HG03139 (cell line): Measurements from ENCODE around the gene GGA1.

Experiments
- ATAC-seq: cut with Tn5 transposase; IDR thresholded peaks from one replicate; pipeline ENCODE4 v1.9.1; 2021; ENCODE audit not compliant: unreplicated experiment

Gene GGA1

GRCh38 chr22:37608477-37609239 is at the start of gene GGA1:
Gene GGA1, plus strand, starts transcription at chr22:37608834. Its CDS starts 27 bp downstream, at chr22:37608861.
- ATAC-seq = peak; percentile 78

- no peak for ATAC-seq
Measured at GRCh38 chr22:37559521-37559900, 49.1 kb upstream of the GGA1 start.

- no peak for ATAC-seq
Measured at GRCh38 chr22:37559901-37560607, 48.6 kb upstream of the GGA1 start, which contains the start of gene CDC42EP1. Gene CDC42EP1, plus strand, starts transcription at chr22:37560480. Its CDS starts 5,870 bp downstream, at chr22:37566350.

- no peak for ATAC-seq
Measured at GRCh38 chr22:37560608-37561211, 47.9 kb upstream of the GGA1 start.

GRCh38 chr22:37561212-37562048 is 47.2 kb upstream of the GGA1 start:
- ATAC-seq = no peak

GRCh38 chr22:37562049-37562875 is 46.4 kb upstream of the GGA1 start:
- ATAC-seq = no peak

- no peak for ATAC-seq
Measured at GRCh38 chr22:37563153-37564081, 45.2 kb upstream of the GGA1 start.

GRCh38 chr22:37564111-37564711 is 44.4 kb upstream of the GGA1 start:
- ATAC-seq = no peak

- no peak for ATAC-seq
Measured at GRCh38 chr22:37565830-37566229, 42.8 kb upstream of the GGA1 start.

GRCh38 chr22:37566329-37566837 is 42.3 kb upstream of the GGA1 start:
- ATAC-seq = no peak

- ATAC-seq = no peak
Measured at GRCh38 chr22:37566903-37567798, 41.5 kb upstream of the GGA1 start.

GRCh38 chr22:37568012-37568411 is 40.6 kb upstream of the GGA1 start:
- no peak for ATAC-seq

- no peak for ATAC-seq
Measured at GRCh38 chr22:37568448-37569008, 40.1 kb upstream of the GGA1 start.

- no peak for ATAC-seq
Measured at GRCh38 chr22:37569009-37569920, 39.4 kb upstream of the GGA1 start.

GRCh38 chr22:37569921-37570660 is 38.5 kb upstream of the GGA1 start:
- no peak for ATAC-seq

GRCh38 chr22:37570661-37570976 is 38.0 kb upstream of the GGA1 start:
- ATAC-seq = no peak
